Left ventricle myocardium superior (tissue), 1 donor: Measurements from ENCODE around the gene OSCP1. TPM values are rescaled to one million over a fixed set of nuclear protein-coding genes. Genes with fewer than 3 reads are reported as not detected.

Source experiments
- ATAC-seq: fragments of 200-7000 bp; cut with Tn5 transposase; one replicate; pipeline ENCODE4 v1.9.1; 2020; ENCODE audit warnings: mild to moderate bottlenecking, moderate library complexity
- DNase-seq: peaks from one replicate; pipeline ENCODE4 v3.0.0-alpha.2; 2020
- intact Hi-C: fragments of 100-400 bp; cut with micrococcal nuclease; formaldehyde crosslinking; loops from one replicate; pipeline ENCODE4 v1.11.0; 2022
- total RNA-seq: library from RNA; stranded (reverse); fragmentation: NEBNext Ultra II Directional; extraction: Animal tissue kit (Norgen Biotek cat#: 25700); gene quantifications from one replicate; pipeline ENCODE4 v1.2.1, GENCODE V29; 2021
- donor health status: DM: no; HTN: yes; CAD: no; lungs with severe emphysema.

The OSCP1 gene
- total RNA-seq, 1 donor from 2014 or later = 3.8 TPM

GRCh38 chr1:36390411-36390810 is 59.8 kb downstream of the OSCP1 start:
- intact Hi-C loops = no loop called here
- ATAC-seq (no peak), DNase-seq (no peak)

GRCh38 chr1:36389999-36390398 is 60.3 kb downstream of the OSCP1 start:
- ATAC-seq = no peak
- DNase-seq = no peak
- intact Hi-C loops = no loop called here

- ATAC-seq = no peak
- intact Hi-C loops = no loop called here
- no peak for DNase-seq
Measured at GRCh38 chr1:36389261-36389660, 61.0 kb downstream of the OSCP1 start.

GRCh38 chr1:36387141-36387949 is 62.9 kb downstream of the OSCP1 start:
- DNase-seq (peak; percentile 44), ATAC-seq (peak; percentile 3)
- intact Hi-C loops = no loop called here

- intact Hi-C loops = no loop called here
- peak; percentile 89 for DNase-seq
- ATAC-seq = peak; percentile 82
Measured at GRCh38 chr1:36386265-36387140, 63.7 kb downstream of the OSCP1 start.

GRCh38 chr1:36385410-36386264 is 64.6 kb downstream of the OSCP1 start, which contains the start of gene STK40:
STK40 (minus strand) TSS chr1:36385924; CDS start chr1:36361332, 24,592 bp downstream.
- peak; percentile 98 for DNase-seq
- ATAC-seq = peak; percentile 90
- intact Hi-C loops = no loop called here

GRCh38 chr1:36384542-36385409 is 65.5 kb downstream of the OSCP1 start:
- intact Hi-C loops = no loop called here
- ATAC-seq (no peak), DNase-seq (peak; percentile 64)

- DNase-seq (peak; percentile 73), ATAC-seq (no peak)
- intact Hi-C loops = no loop called here
Measured at GRCh38 chr1:36383240-36383639, 67.0 kb downstream of the OSCP1 start.

- ATAC-seq = no peak
- intact Hi-C loops = no loop called here
- DNase-seq = no peak
Measured at GRCh38 chr1:36382669-36383068, 67.6 kb downstream of the OSCP1 start.

- intact Hi-C loops = no loop called here
Measured at GRCh38 chr1:36382231-36382630, 68.0 kb downstream of the OSCP1 start.

GRCh38 chr1:36381405-36381804 is 68.8 kb downstream of the OSCP1 start:
- ATAC-seq = no peak
- DNase-seq = no peak
- intact Hi-C loops = no loop called here

More at GRCh38 chr1:36382231-36382630, 68.0 kb downstream of the OSCP1 start:
- DNase-seq (no peak), ATAC-seq (no peak)

GRCh38 chr1:36380782-36381181 is 69.5 kb downstream of the OSCP1 start:
- intact Hi-C loops = no loop called here
- DNase-seq (no peak), ATAC-seq (no peak)

GRCh38 chr1:36380143-36380619 is 70.1 kb downstream of the OSCP1 start:
- DNase-seq = no peak
- intact Hi-C loops = no loop called here
- ATAC-seq = no peak

GRCh38 chr1:36377791-36378492 is 72.3 kb downstream of the OSCP1 start:
- ATAC-seq (no peak), DNase-seq (no peak)
- intact Hi-C loops = no loop called here

- no peak for DNase-seq
- no peak for ATAC-seq
- intact Hi-C loops = no loop called here
Measured at GRCh38 chr1:36372617-36373016, 77.6 kb downstream of the OSCP1 start.

GRCh38 chr1:36369061-36369861 is 81.0 kb downstream of the OSCP1 start:
- ATAC-seq = peak; percentile 24
- peak; percentile 79 for DNase-seq
- intact Hi-C loops = no loop called here
